ENCODE results near the gene RBFOX2.
"Not testable (repeated sequence)": the region's sequence is repeated elsewhere in the genome, so short reads cannot be mapped to it uniquely, and the experiment has no call there.

Gene RBFOX2

GRCh38 chr22:35705141-35705540, 323.5 kb downstream of the RBFOX2 start:
- H3K36me3 Mint-ChIP-seq (ENCODE audit: low read depth), result no peaks in the 10 kb centered on the region
- H3K4me1 Mint-ChIP-seq, result peaks cover 14% of the 10 kb centered on the region
- no peak overlapping the region for H3K27ac Mint-ChIP-seq

DNA sequence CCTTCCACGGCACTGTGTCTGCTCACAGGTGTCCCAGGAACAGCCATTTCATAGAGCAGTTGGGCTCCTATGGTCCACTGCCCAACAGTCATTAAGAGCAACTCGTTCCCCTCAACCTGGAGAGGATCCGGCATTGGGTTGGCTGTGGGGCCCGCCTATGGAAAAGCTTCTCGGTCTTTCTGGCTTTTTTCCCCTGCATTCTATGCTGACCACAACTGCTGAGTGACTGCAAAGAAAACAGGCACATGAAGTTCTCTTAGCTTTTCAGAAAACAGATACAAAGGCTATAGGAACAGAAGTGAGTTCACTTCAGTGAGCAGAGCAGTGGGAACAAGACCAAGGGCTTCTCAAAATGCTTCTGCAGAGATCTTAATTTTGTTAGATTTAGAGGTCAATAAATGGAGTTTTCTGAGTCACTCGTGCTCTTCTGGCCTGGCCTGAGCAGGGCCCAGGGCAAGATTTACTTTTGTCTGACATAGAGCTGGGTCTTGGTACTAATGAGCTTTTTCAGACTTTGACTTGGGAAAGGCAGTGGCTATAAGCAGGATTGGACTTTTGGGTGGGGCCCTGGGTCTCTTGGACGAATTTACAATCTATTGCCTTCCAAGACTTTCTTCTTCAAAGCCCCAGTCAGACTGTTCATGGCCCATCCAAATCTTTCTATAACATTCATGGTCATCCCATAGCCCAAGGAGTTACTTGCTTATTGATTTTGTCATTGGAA, 324.6 kb downstream of the RBFOX2 start:
- Mint-ChIP-seq H3K36me3 (ENCODE audit: low read depth) (no peaks in the 10 kb centered on the region), H3K4me1 (peaks cover 7% of the 10 kb centered on the region), H3K4me3 (no peak overlapping the region), H3K27me3 (ENCODE audit: low read depth) (peaks cover 9% of the 10 kb centered on the region), H3K9me3 (no peaks in the 10 kb centered on the region), H3K27ac (no peak overlapping the region)
- no peak for TF ChIP-seq CTCF (IDR thresholded peaks at IDR 0.05; ENCODE audit: unreplicated experiment in 3 of 3)

More at GRCh38 chr22:35705141-35705540, 323.5 kb downstream of the RBFOX2 start:
- TF ChIP-seq CTCF (IDR thresholded peaks at IDR 0.05; ENCODE audit: unreplicated experiment in 3 of 3), result no peak
- Mint-ChIP-seq H3K27me3 (ENCODE audit: low read depth) (peaks cover 4% of the 10 kb centered on the region), H3K9me3 (no peaks in the 10 kb centered on the region), H3K4me3 (no peak overlapping the region)

DNA sequence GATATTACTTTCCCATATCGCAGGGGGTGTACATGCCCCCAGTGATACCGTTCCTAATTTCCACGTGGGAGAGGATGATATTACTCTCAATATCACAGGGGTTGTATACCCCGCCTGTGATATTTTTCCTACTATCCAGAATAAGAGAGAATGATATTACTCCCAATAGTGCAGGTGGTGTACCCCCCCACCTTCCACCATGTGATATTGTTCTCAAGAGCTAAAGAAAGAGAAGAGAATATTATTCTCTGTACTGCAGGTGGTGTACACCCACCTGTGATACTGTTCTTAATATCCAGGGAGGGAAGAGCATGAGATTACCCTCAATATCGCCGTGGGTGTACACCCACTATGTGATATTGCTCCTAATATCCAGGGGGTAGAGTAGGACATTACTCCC, 328.8 kb downstream of the RBFOX2 start:
- peaks cover 12% of the 10 kb centered on the region for H3K27me3 Mint-ChIP-seq (ENCODE audit: low read depth)

GRCh38 chr22:35697142-35697541, 331.5 kb downstream of the RBFOX2 start:
- no peak for TF ChIP-seq CTCF (IDR thresholded peaks at IDR 0.05; ENCODE audit: unreplicated experiment in 3 of 3)
- H3K9me3 Mint-ChIP-seq, result peaks cover 9% of the 10 kb centered on the region
- H3K4me3 Mint-ChIP-seq, result no peak overlapping the region
- H3K27ac Mint-ChIP-seq, result no peak overlapping the region
- no peaks in the 10 kb centered on the region for H3K4me1 Mint-ChIP-seq
- H3K27me3 Mint-ChIP-seq (ENCODE audit: low read depth), result peaks cover 20% of the 10 kb centered on the region
- H3K36me3 Mint-ChIP-seq (ENCODE audit: low read depth), result no peaks in the 10 kb centered on the region

More for the DNA sequence above, 328.8 kb downstream of the RBFOX2 start:
- H3K36me3 Mint-ChIP-seq (ENCODE audit: low read depth); H3K4me3 Mint-ChIP-seq; H3K9me3 Mint-ChIP-seq; H3K4me1 Mint-ChIP-seq; H3K27ac Mint-ChIP-seq: not testable (repeated sequence)

DNA sequence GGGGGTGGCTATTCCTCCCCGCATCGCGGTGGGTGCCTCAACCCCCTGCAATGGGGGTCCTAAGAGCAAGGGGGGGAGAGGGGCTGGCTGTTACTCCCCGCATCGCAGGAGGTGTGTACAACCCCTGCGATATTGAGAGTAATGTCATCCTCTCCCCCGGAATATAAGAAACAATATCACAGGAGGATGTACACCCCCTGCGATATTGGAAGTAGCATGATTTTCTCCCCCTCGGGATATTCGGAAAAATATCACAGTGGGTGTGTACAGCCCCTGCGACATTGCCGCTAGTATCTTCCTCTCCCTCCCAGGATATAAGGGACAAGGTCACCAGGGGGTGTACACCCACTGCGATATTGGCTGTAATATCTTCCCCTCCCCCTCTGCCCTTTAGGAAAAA, 333.4 kb downstream of the RBFOX2 start:
- no peak overlapping the region for H3K27ac Mint-ChIP-seq
- H3K4me1 Mint-ChIP-seq, result no peaks in the 10 kb centered on the region
- no peak for TF ChIP-seq CTCF (IDR thresholded peaks at IDR 0.05; ENCODE audit: unreplicated experiment in 3 of 3)
- H3K36me3 Mint-ChIP-seq (ENCODE audit: low read depth), result no peaks in the 10 kb centered on the region
- H3K9me3 Mint-ChIP-seq, result peaks cover 9% of the 10 kb centered on the region
- H3K27me3 Mint-ChIP-seq (ENCODE audit: low read depth), result peaks cover 28% of the 10 kb centered on the region
- no peak overlapping the region for H3K4me3 Mint-ChIP-seq

DNA sequence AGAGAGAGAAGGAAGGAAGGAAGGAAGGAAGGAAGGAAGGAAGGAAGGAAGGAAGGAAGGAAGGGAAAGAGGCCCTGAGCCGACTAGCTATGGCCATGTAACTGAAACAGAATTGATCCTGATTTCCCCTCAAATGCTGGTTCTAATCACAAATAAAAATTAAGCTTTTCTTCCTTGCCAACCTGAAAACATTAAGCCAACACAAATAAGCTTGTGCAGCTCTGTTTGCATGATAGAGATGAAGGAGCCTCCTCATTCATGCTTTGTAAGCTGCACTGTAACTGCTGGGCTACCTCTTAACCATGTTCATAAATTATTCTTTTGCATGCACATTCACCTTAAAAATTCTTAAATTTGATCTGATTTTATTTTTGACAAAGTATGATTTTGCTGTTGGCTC, 338.6 kb downstream of the RBFOX2 start:
- no peak overlapping the region for H3K27ac Mint-ChIP-seq

More for the DNA sequence above, 338.6 kb downstream of the RBFOX2 start:
- Mint-ChIP-seq H3K4me1 (no peaks in the 10 kb centered on the region), H3K9me3 (peaks cover 3% of the 10 kb centered on the region), H3K4me3 (no peak overlapping the region), H3K36me3 (ENCODE audit: low read depth) (no peaks in the 10 kb centered on the region), H3K27me3 (ENCODE audit: low read depth) (peaks cover 19% of the 10 kb centered on the region)
- TF ChIP-seq CTCF (IDR thresholded peaks at IDR 0.05; ENCODE audit: unreplicated experiment in 3 of 3), result no peak

Data from nephron (organoid).